IMR-90 (cell line): ENCODE data around the gene INKA1. TPM values are rescaled to one million over a fixed set of nuclear protein-coding genes. Genes with fewer than 3 reads are reported as not detected.

ENCODE experiments used
- ATAC-seq: fragments of 200-7000 bp; cut with Tn5 transposase; 2 replicates; pipeline ENCODE4 v1.9.1; 2020; ENCODE audit warnings: low read depth, mild to moderate bottlenecking, moderate library complexity
- BruUV-seq: library from RNA; stranded (reverse); fragments of 400-500 nt; replicated peaks from 2 replicates; lab custom pipeline; 2021; lab: Mats Ljungman, UMichigan
- CTCF ChIA-PET: fragments of 300-600 bp; formaldehyde crosslinking; extraction: SDS; loops from one replicate; lab custom pipeline; 2021; ENCODE audit warnings: antibody characterized with exemption; lab: Yijun Ruan, JAX
- POLR2A ChIA-PET: fragments of 300-600 bp; sonication (Branson Sonifier 250); formaldehyde crosslinking; loops from one replicate; lab custom pipeline; 2022; ENCODE audit warnings: antibody characterized with exemption; ENCODE audit not compliant: unreplicated experiment; lab: Charles Lee
- DNase-seq: peaks from one replicate; pipeline ENCODE4 v3.0.0; 2013
- H2AFZ ChIP-seq: replicated peaks from 2 replicates; pipeline ENCODE3; 2013; ENCODE audit warnings: low read length, mild to moderate bottlenecking; ENCODE audit not compliant: poor library complexity
- H2AK5ac ChIP-seq: 2 replicates; pipeline ENCODE4 v1.6.1; 2013; ENCODE audit warnings: low read depth, low read length, inconsistent platforms
- H2AK9ac ChIP-seq: replicated peaks from 2 replicates; pipeline ENCODE3; 2013; ENCODE audit warnings: mild to moderate bottlenecking, low read depth, low read length, moderate library complexity; ENCODE audit not compliant: poor library complexity
- H2BK120ac ChIP-seq: 2 replicates; pipeline ENCODE4 v1.6.1; 2013; ENCODE audit warnings: low read depth, low read length, inconsistent platforms
- H2BK15ac ChIP-seq: 3 replicates; pipeline ENCODE4 v1.6.1; 2013; ENCODE audit warnings: low read depth, low read length, inconsistent platforms
- H2BK20ac ChIP-seq: 2 replicates; pipeline ENCODE4 v1.6.1; 2013; ENCODE audit warnings: low read depth, mild to moderate bottlenecking, inconsistent platforms, low read length, moderate library complexity
- H2BK5ac ChIP-seq: 2 replicates; pipeline ENCODE4 v1.6.1; 2013; ENCODE audit warnings: mild to moderate bottlenecking, low read depth, low read length, inconsistent platforms; ENCODE audit not compliant: poor library complexity, severe bottlenecking
- H3K14ac ChIP-seq: replicated peaks from 2 replicates; pipeline ENCODE4 v1.6.1; 2013; ENCODE audit warnings: low read depth, low read length, inconsistent platforms
- H3K18ac ChIP-seq: 2 replicates; pipeline ENCODE4 v1.6.1; 2013; ENCODE audit warnings: low read depth, low read length, control low read depth
- H3K23ac ChIP-seq: 2 replicates; pipeline ENCODE4 v1.6.1; 2013; ENCODE audit warnings: low read depth, low read length, inconsistent platforms
- H3K27ac ChIP-seq: 2 replicates; pipeline ENCODE4 v1.5.1; 2013; ENCODE audit warnings: mild to moderate bottlenecking, control low read depth, low read length; ENCODE audit not compliant: insufficient read depth
- H3K27me3 ChIP-seq: 2 replicates; pipeline ENCODE4 v1.6.1; 2013; ENCODE audit warnings: low read length; ENCODE audit not compliant: control insufficient read depth, insufficient read depth
- H3K36me3 ChIP-seq: 2 replicates; pipeline ENCODE4 v1.6.1; 2013; ENCODE audit warnings: low read length, mixed read lengths; ENCODE audit not compliant: control insufficient read depth, insufficient read depth
- H3K4ac ChIP-seq: 2 replicates; pipeline ENCODE4 v1.6.1; 2013; ENCODE audit warnings: low read depth, low read length, inconsistent platforms
- H3K4me1 ChIP-seq: 2 replicates; pipeline ENCODE4 v1.6.1; 2013; ENCODE audit warnings: low read length, mixed read lengths; ENCODE audit not compliant: control insufficient read depth, insufficient read depth
- H3K4me2 ChIP-seq: 2 replicates; pipeline ENCODE4 v1.6.1; 2013; ENCODE audit warnings: low read depth, mild to moderate bottlenecking, control low read depth, low read length, moderate library complexity
- H3K4me3 ChIP-seq: 2 replicates; pipeline ENCODE4 v1.5.1; 2013; ENCODE audit warnings: low read depth, mild to moderate bottlenecking, control low read depth, low read length, moderate library complexity; ENCODE audit not compliant: insufficient read depth
- H3K56ac ChIP-seq: 2 replicates; pipeline ENCODE4 v1.6.1; 2013; ENCODE audit warnings: low read length, inconsistent platforms; ENCODE audit not compliant: insufficient read depth; ENCODE audit errors: extremely low read depth
- H3K79me1 ChIP-seq, 2 experiments: 2 replicates each; pipeline ENCODE4 v1.6.1; 2013; ENCODE audit warnings: low read length in 2 of 2, inconsistent platforms in 1 of 2, low read depth in 1 of 2
- H3K9ac ChIP-seq: 2 replicates; pipeline ENCODE4 v1.6.1; 2013; ENCODE audit warnings: low read depth, low read length, control low read depth
- H3K9me1 ChIP-seq: 2 replicates; pipeline ENCODE4 v1.6.1; 2013; ENCODE audit warnings: low read length, inconsistent platforms; ENCODE audit not compliant: insufficient read depth
- H3K9me3 ChIP-seq: 2 replicates; pipeline ENCODE4 v1.6.1; 2013; ENCODE audit warnings: low read length; ENCODE audit not compliant: control insufficient read depth, insufficient read depth
- H4K20me1 ChIP-seq: 2 replicates; pipeline ENCODE4 v1.6.1; 2013; ENCODE audit warnings: low read length, inconsistent platforms; ENCODE audit not compliant: insufficient read depth
- H4K5ac ChIP-seq: 2 replicates; pipeline ENCODE4 v1.6.1; 2013; ENCODE audit warnings: mild to moderate bottlenecking, low read depth, low read length, control low read depth
- H4K8ac ChIP-seq, 2 experiments: 2 replicates each; pipeline ENCODE4 v1.6.1; 2013; ENCODE audit warnings: low read depth in 2 of 2, low read length in 2 of 2, control low read depth in 1 of 2, inconsistent platforms in 1 of 2
- H4K91ac ChIP-seq: 2 replicates; pipeline ENCODE4 v1.6.1; 2013; ENCODE audit warnings: low read depth, low read length, inconsistent platforms; ENCODE audit not compliant: insufficient read depth
- BHLHE40 ChIP-seq: fragments of 150-350 bp; IDR thresholded peaks from 2 replicates; pipeline ENCODE4 v1.6.1; 2016; ENCODE audit warnings: mild to moderate bottlenecking, low read depth, low read length
- MAZ ChIP-seq: IDR thresholded peaks from 2 replicates; pipeline ENCODE4 v1.6.1; 2012; ENCODE audit warnings: low read depth, mild to moderate bottlenecking, low read length, improper control_type of control experiment, moderate library complexity, borderline replicate concordance
- RAD21 ChIP-seq: IDR thresholded peaks from 2 replicates; pipeline ENCODE4 v1.6.1; 2012; ENCODE audit warnings: low read length, improper control_type of control experiment
- RCOR1 ChIP-seq: IDR thresholded peaks from 2 replicates; pipeline ENCODE4 v1.6.1; 2012; ENCODE audit warnings: mild to moderate bottlenecking, low read length, improper control_type of control experiment; ENCODE audit not compliant: insufficient replicate concordance
- USF2 ChIP-seq: fragments of 150-350 bp; IDR thresholded peaks from 2 replicates; pipeline ENCODE4 v1.6.1; 2017; ENCODE audit warnings: mild to moderate bottlenecking, antibody characterized with exemption, low read length, low read depth
- WGBS, 2 experiments: methylation state at CpG; one replicate each; pipeline versions ENCODE4 v1.1.5 to v1.1.7; 2013; ENCODE audit warnings: missing lambda C conversion rate in 2 of 2; ENCODE audit not compliant: insufficient read length in 1 of 2; ENCODE audit errors: extremely low coverage in 2 of 2; 5-methylcytosine and 5-hydroxymethylcytosine counted together
- dilution Hi-C: fragments of 300-500 bp; cut with HindIII; formaldehyde crosslinking; loops from one replicate; pipeline ENCODE4 v1.14.3; 2018; ENCODE audit warnings: low sequenced_read_pairs; ENCODE audit not compliant: unreplicated experiment
- in situ Hi-C: fragments of 300-500 bp; cut with MboI; formaldehyde crosslinking; loops from 3 replicates; pipeline ENCODE4 v1.14.3; 2019; ENCODE audit warnings: low sequenced_read_pairs, inconsistent platforms, mixed read lengths
- intact Hi-C: fragments of 100-400 bp; cut with micrococcal nuclease; formaldehyde crosslinking; loops from 2 replicates; pipeline ENCODE4 v1.10.0; 2022
- polyA plus RNA-seq, 3 experiments: library from polyadenylated mRNA; depleted of rRNA; stranded (reverse); fragments of >200 nt; gene quantifications; 2 replicates each; pipeline ENCODE4 v1.2.3, GENCODE V29; 2012; ENCODE audit warnings: low replicate concordance in 1 of 3
- total RNA-seq: library from RNA; depleted of rRNA; stranded (reverse); fragments of >200 nt; gene quantifications from 2 replicates; pipeline ENCODE4 v1.2.3, GENCODE V29; 2012
- TF ChIP-seq, protein P1 (sequence below): conservative IDR thresholded peaks from 2 replicates; pipeline ENCODE4 v1.5.1; 2012; ENCODE audit warnings: mild to moderate bottlenecking, low read depth, low read length, improper control_type of control experiment

The INKA1 gene
- total and polyA plus RNA-seq, 2 of the 4 experiments (the other 2 are of a cell fraction): 2.3 to 4.5 TPM

GRCh38 chr3:49763981-49764380, 39.1 kb upstream of the INKA1 start:
- in situ Hi-C loops (no loop called here), intact Hi-C loops (no loop called here), dilution Hi-C loops (no loop called here)
- Histone ChIP-seq H2BK20ac (no peak overlapping the region), H4K20me1 (peaks cover 52% of the 10 kb centered on the region), H3K27ac (no peak overlapping the region), H3K4me1 (no peaks in the 10 kb centered on the region), H2AK9ac (no peak overlapping the region), H3K4ac (no peak overlapping the region), H3K36me3 (peaks cover 7% of the 10 kb centered on the region), H3K14ac (no peak overlapping the region), H4K8ac (no peak overlapping the region), H3K79me1 (peaks cover 30 to 53% of the 10 kb centered on the region in 2 experiments), H3K27me3 (no peaks in the 10 kb centered on the region), H3K4me3 (no peak overlapping the region), H3K4me2 (no peak overlapping the region), H3K9ac (no peak overlapping the region), H4K5ac (no peak overlapping the region), H3K9me3 (no peaks in the 10 kb centered on the region), H3K23ac (no peak overlapping the region), H2AK5ac (no peak overlapping the region), H3K56ac (no peak overlapping the region), H3K18ac (no peak overlapping the region), H2AFZ (no peak overlapping the region), H2BK15ac (no peak overlapping the region), H4K91ac (no peak overlapping the region), H2BK5ac (no peak overlapping the region), H2BK120ac (no peak overlapping the region), H3K9me1 (peaks cover 5% of the 10 kb centered on the region; the same call in 1 of the 2 replicates)
- ChIA-PET CTCF (no interaction called here), POLR2A (no interaction called here)
- BruUV-seq: no TSS peak
- ATAC-seq (no peak), DNase-seq (no peak)
- TF ChIP-seq BHLHE40 (no peak), MAZ (no peak), RCOR1 (no peak), USF2 (no peak), RAD21 (no peak)
- TF ChIP-seq, protein P1, sequence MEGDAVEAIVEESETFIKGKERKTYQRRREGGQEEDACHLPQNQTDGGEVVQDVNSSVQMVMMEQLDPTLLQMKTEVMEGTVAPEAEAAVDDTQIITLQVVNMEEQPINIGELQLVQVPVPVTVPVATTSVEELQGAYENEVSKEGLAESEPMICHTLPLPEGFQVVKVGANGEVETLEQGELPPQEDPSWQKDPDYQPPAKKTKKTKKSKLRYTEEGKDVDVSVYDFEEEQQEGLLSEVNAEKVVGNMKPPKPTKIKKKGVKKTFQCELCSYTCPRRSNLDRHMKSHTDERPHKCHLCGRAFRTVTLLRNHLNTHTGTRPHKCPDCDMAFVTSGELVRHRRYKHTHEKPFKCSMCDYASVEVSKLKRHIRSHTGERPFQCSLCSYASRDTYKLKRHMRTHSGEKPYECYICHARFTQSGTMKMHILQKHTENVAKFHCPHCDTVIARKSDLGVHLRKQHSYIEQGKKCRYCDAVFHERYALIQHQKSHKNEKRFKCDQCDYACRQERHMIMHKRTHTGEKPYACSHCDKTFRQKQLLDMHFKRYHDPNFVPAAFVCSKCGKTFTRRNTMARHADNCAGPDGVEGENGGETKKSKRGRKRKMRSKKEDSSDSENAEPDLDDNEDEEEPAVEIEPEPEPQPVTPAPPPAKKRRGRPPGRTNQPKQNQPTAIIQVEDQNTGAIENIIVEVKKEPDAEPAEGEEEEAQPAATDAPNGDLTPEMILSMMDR: no peak
- WGBS, 2 experiments: no CpG with 5 or more reads among the region's 4 CpGs
